HK-2 (cell line): Measurements from ENCODE around the gene KCNK7.
"Not testable (repeated sequence)": the region's sequence is repeated elsewhere in the genome, so short reads cannot be mapped to it uniquely, and the experiment has no call there.

Experiments
- DNase-seq: peaks from one replicate; pipeline ENCODE4 v3.0.0-alpha.2; 2018; ENCODE audit not compliant: unreplicated experiment

The KCNK7 gene

GRCh38 chr11:65595543-65596281 is at the start of gene KCNK7:
KCNK7 (minus strand) TSS chr11:65595800; CDS start chr11:65595772, 28 bp downstream.
- DNase-seq: no peak

GRCh38 chr11:65644837-65645236 is 49.2 kb upstream of the KCNK7 start:
- DNase-seq: no peak

GRCh38 chr11:65643971-65644370 is 48.4 kb upstream of the KCNK7 start:
- peak; percentile 70 for DNase-seq

GRCh38 chr11:65642014-65642671 is 46.5 kb upstream of the KCNK7 start:
- DNase-seq: no peak

GRCh38 chr11:65641297-65642013 is 45.9 kb upstream of the KCNK7 start:
- DNase-seq: no peak

GRCh38 chr11:65640483-65641296 is 45.1 kb upstream of the KCNK7 start:
- no peak for DNase-seq

- no peak for DNase-seq
Observed at GRCh38 chr11:65639623-65640482, 44.3 kb upstream of the KCNK7 start.

- DNase-seq: not testable (repeated sequence)
Observed at GRCh38 chr11:65639228-65639597, 43.6 kb upstream of the KCNK7 start.

GRCh38 chr11:65637794-65638419 is 42.3 kb upstream of the KCNK7 start, which contains the start of gene SIPA1:
SIPA1 (plus strand) TSS chr11:65638101; CDS start chr11:65640922, 2,821 bp downstream.
- DNase-seq: peak; percentile 85

- no peak for DNase-seq
Observed at GRCh38 chr11:65637032-65637557, 41.5 kb upstream of the KCNK7 start.

- no peak for DNase-seq
Observed at GRCh38 chr11:65636108-65637031, 40.8 kb upstream of the KCNK7 start.

GRCh38 chr11:65634905-65635731 is 39.5 kb upstream of the KCNK7 start:
- no peak for DNase-seq

- no peak for DNase-seq
Observed at GRCh38 chr11:65634440-65634839, 38.8 kb upstream of the KCNK7 start.

GRCh38 chr11:65634109-65634436 is 38.5 kb upstream of the KCNK7 start:
- no peak for DNase-seq

GRCh38 chr11:65633390-65634108 is 37.9 kb upstream of the KCNK7 start:
- DNase-seq: no peak

GRCh38 chr11:65630215-65630614 is 34.6 kb upstream of the KCNK7 start:
- no peak for DNase-seq

- DNase-seq: no peak
Observed at GRCh38 chr11:65629579-65629978, 34.0 kb upstream of the KCNK7 start.

GRCh38 chr11:65627202-65627601 is 31.6 kb upstream of the KCNK7 start:
- no peak for DNase-seq
